ENCODE data around the gene TMEM117. TPM values are rescaled to one million over a fixed set of nuclear protein-coding genes. Genes with fewer than 3 reads are reported as not detected.

The TMEM117 gene
- total RNA-seq, 1 donor from 2014 or later = 13.1 TPM

GRCh38 chr12:44054281-44054680, 218.4 kb downstream of the TMEM117 start:
- H3K9ac ChIP-seq (ENCODE audit: low read length) = no peak overlapping the region
- DNase-seq (ENCODE audit: low read depth) (no peak), FAIRE-seq (no peak)
- no peaks in the 10 kb centered on the region for H3K36me3 ChIP-seq (ENCODE audit: insufficient read depth, low read length)
- Mint-ChIP-seq H3K4me1 (ENCODE audit: low read depth, unreplicated experiment) (no peaks in the 10 kb centered on the region), H3K36me3 (ENCODE audit: low read depth, unreplicated experiment) (no peaks in the 10 kb centered on the region), H3K27ac (ENCODE audit: unreplicated experiment) (no peak overlapping the region), H3K9me3 (ENCODE audit: unreplicated experiment) (no peaks in the 10 kb centered on the region), H3K4me3 (ENCODE audit: unreplicated experiment) (no peak overlapping the region), H3K27me3 (ENCODE audit: low read depth, unreplicated experiment) (no peaks in the 10 kb centered on the region)
- H4K20me1 ChIP-seq (ENCODE audit: insufficient read depth, low read length) = no peaks in the 10 kb centered on the region
- H3K9me3 ChIP-seq (ENCODE audit: insufficient read depth, low read depth, low read length) = no peaks in the 10 kb centered on the region
- no peak overlapping the region for H3K4me3 ChIP-seq (ENCODE audit: insufficient read depth, low read depth, low read length)
- H3K4me2 ChIP-seq (ENCODE audit: low read length) = no peak overlapping the region
- no peak overlapping the region for H3K27ac ChIP-seq (ENCODE audit: low read depth, low read length)
- no peaks in the 10 kb centered on the region for H3K79me2 ChIP-seq (ENCODE audit: insufficient read depth, low read length)
- no peaks in the 10 kb centered on the region for H3K27me3 ChIP-seq (ENCODE audit: insufficient read depth, low read length)
- TF ChIP-seq, protein P1, sequence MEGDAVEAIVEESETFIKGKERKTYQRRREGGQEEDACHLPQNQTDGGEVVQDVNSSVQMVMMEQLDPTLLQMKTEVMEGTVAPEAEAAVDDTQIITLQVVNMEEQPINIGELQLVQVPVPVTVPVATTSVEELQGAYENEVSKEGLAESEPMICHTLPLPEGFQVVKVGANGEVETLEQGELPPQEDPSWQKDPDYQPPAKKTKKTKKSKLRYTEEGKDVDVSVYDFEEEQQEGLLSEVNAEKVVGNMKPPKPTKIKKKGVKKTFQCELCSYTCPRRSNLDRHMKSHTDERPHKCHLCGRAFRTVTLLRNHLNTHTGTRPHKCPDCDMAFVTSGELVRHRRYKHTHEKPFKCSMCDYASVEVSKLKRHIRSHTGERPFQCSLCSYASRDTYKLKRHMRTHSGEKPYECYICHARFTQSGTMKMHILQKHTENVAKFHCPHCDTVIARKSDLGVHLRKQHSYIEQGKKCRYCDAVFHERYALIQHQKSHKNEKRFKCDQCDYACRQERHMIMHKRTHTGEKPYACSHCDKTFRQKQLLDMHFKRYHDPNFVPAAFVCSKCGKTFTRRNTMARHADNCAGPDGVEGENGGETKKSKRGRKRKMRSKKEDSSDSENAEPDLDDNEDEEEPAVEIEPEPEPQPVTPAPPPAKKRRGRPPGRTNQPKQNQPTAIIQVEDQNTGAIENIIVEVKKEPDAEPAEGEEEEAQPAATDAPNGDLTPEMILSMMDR (IDR thresholded peaks at IDR 0.05; ENCODE audit: insufficient read depth, low read depth, low read length) = no peak
- no peak for TF ChIP-seq EZH2 (IDR thresholded peaks at IDR 0.05; ENCODE audit: insufficient read depth, low read length)
- H2AFZ ChIP-seq (ENCODE audit: low read depth, low read length) = no peak overlapping the region
- no peaks in the 10 kb centered on the region for H3K4me1 ChIP-seq (ENCODE audit: insufficient read depth, low read length)

DNA sequence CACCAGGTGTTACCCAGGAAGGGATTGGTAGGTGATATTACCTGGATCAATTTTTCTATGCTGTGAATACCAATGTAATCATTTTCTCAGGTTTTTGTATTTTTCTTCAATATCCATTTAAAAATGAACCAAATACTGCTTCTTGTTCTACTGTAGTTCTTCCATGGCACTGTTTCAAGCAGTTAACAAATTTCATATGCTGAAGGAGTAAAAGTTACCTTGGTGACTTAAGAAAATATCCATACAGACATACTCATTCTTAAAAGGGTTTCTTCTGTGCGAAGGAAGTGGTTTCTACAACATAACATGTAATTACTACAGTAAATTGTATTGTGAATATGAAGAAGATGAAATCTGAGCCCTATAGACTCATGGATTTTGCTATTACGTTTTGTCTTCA, 222.5 kb downstream of the TMEM117 start:
- Histone ChIP-seq H3K4me1 (ENCODE audit: insufficient read depth, low read length) (no peaks in the 10 kb centered on the region), H3K4me3 (ENCODE audit: insufficient read depth, low read depth, low read length) (no peak overlapping the region), H3K9me3 (ENCODE audit: insufficient read depth, low read depth, low read length) (no peaks in the 10 kb centered on the region), H3K4me2 (ENCODE audit: low read length) (no peak overlapping the region), H3K9ac (ENCODE audit: low read length) (no peak overlapping the region), H3K27me3 (ENCODE audit: insufficient read depth, low read length) (no peaks in the 10 kb centered on the region), H3K36me3 (ENCODE audit: insufficient read depth, low read length) (no peaks in the 10 kb centered on the region), H3K79me2 (ENCODE audit: insufficient read depth, low read length) (no peaks in the 10 kb centered on the region), H2AFZ (ENCODE audit: low read depth, low read length) (no peak overlapping the region), H3K27ac (ENCODE audit: low read depth, low read length) (no peak overlapping the region), H4K20me1 (ENCODE audit: insufficient read depth, low read length) (no peaks in the 10 kb centered on the region)
- H3K9me3 Mint-ChIP-seq (ENCODE audit: unreplicated experiment) = no peaks in the 10 kb centered on the region
- H3K36me3 Mint-ChIP-seq (ENCODE audit: low read depth, unreplicated experiment) = no peaks in the 10 kb centered on the region
- no peaks in the 10 kb centered on the region for H3K4me1 Mint-ChIP-seq (ENCODE audit: low read depth, unreplicated experiment)
- no peak overlapping the region for H3K4me3 Mint-ChIP-seq (ENCODE audit: unreplicated experiment)
- FAIRE-seq = no peak
- H3K27me3 Mint-ChIP-seq (ENCODE audit: low read depth, unreplicated experiment) = no peaks in the 10 kb centered on the region
- H3K27ac Mint-ChIP-seq (ENCODE audit: unreplicated experiment) = no peak overlapping the region
- TF ChIP-seq, protein P1 (IDR thresholded peaks at IDR 0.05; ENCODE audit: insufficient read depth, low read depth, low read length) = no peak
- no peak for TF ChIP-seq EZH2 (IDR thresholded peaks at IDR 0.05; ENCODE audit: insufficient read depth, low read length)
- DNase-seq (ENCODE audit: low read depth) = no peak

GRCh38 chr12:44059476-44059875, 223.6 kb downstream of the TMEM117 start:
- no peak overlapping the region for H3K4me2 ChIP-seq (ENCODE audit: low read length)
- TF ChIP-seq, protein P1 (IDR thresholded peaks at IDR 0.05; ENCODE audit: insufficient read depth, low read depth, low read length) = no peak
- TF ChIP-seq EZH2 (IDR thresholded peaks at IDR 0.05; ENCODE audit: insufficient read depth, low read length) = no peak

More at GRCh38 chr12:44059476-44059875, 223.6 kb downstream of the TMEM117 start:
- Histone ChIP-seq H3K4me3 (ENCODE audit: insufficient read depth, low read depth, low read length) (no peak overlapping the region), H3K4me1 (ENCODE audit: insufficient read depth, low read length) (no peaks in the 10 kb centered on the region), H3K9ac (ENCODE audit: low read length) (no peak overlapping the region), H3K9me3 (ENCODE audit: insufficient read depth, low read depth, low read length) (no peaks in the 10 kb centered on the region), H2AFZ (ENCODE audit: low read depth, low read length) (no peak overlapping the region), H3K27me3 (ENCODE audit: insufficient read depth, low read length) (no peaks in the 10 kb centered on the region), H4K20me1 (ENCODE audit: insufficient read depth, low read length) (no peaks in the 10 kb centered on the region), H3K27ac (ENCODE audit: low read depth, low read length) (no peak overlapping the region), H3K36me3 (ENCODE audit: insufficient read depth, low read length) (no peaks in the 10 kb centered on the region), H3K79me2 (ENCODE audit: insufficient read depth, low read length) (no peaks in the 10 kb centered on the region)
- FAIRE-seq (no peak), DNase-seq (ENCODE audit: low read depth) (no peak)
- no peaks in the 10 kb centered on the region for H3K4me1 Mint-ChIP-seq (ENCODE audit: low read depth, unreplicated experiment)
- no peaks in the 10 kb centered on the region for H3K9me3 Mint-ChIP-seq (ENCODE audit: unreplicated experiment)
- H3K4me3 Mint-ChIP-seq (ENCODE audit: unreplicated experiment) = no peak overlapping the region
- H3K36me3 Mint-ChIP-seq (ENCODE audit: low read depth, unreplicated experiment) = no peaks in the 10 kb centered on the region
- H3K27me3 Mint-ChIP-seq (ENCODE audit: low read depth, unreplicated experiment) = no peaks in the 10 kb centered on the region
- H3K27ac Mint-ChIP-seq (ENCODE audit: unreplicated experiment) = no peak overlapping the region
